ENCODE measurements around the gene GUCY1A2.

- TF ChIP-seq EP300 (IDR thresholded peaks at IDR 0.05) (no peak), POLR2AphosphoS5 (IDR thresholded peaks at IDR 0.05) (no peak), CTCF (IDR thresholded peaks at IDR 0.05) (no peak)
These were observed 139.2 kb downstream of the GUCY1A2 start for GRCh38 chr11:106879029-106879428.

All from upper lobe of left lung (tissue), 4 donors.